ENCODE results near the gene RAB11FIP3. TPM values are rescaled to one million over a fixed set of nuclear protein-coding genes. Genes with fewer than 3 reads are reported as not detected.
"Not testable (repeated sequence)": the region's sequence is repeated elsewhere in the genome, so short reads cannot be mapped to it uniquely, and the experiment has no call there.

The RAB11FIP3 gene
- polyA plus RNA-seq, 4 donors: 72.9 to 144 (median 109) TPM

- DNase-seq (ENCODE audit: low read depth in 4 of 4, low spot score in 2 of 4): no peak
Measured at GRCh38 chr16:457732-458400, 32.4 kb downstream of the RAB11FIP3 start.

GRCh38 chr16:459761-460160 is 34.3 kb downstream of the RAB11FIP3 start:
- DNase-seq (ENCODE audit: low read depth in 4 of 4, low spot score in 2 of 4): no peak

- DNase-seq (ENCODE audit: low read depth in 4 of 4, low spot score in 2 of 4): no peak
Measured at GRCh38 chr16:460787-461186, 35.3 kb downstream of the RAB11FIP3 start.

- DNase-seq (ENCODE audit: low read depth in 4 of 4, low spot score in 2 of 4): no peak
Measured at GRCh38 chr16:463071-463470, 37.6 kb downstream of the RAB11FIP3 start.

GRCh38 chr16:466651-467050 is 41.2 kb downstream of the RAB11FIP3 start:
- DNase-seq (ENCODE audit: low read depth in 4 of 4, low spot score in 2 of 4): no peak

- DNase-seq (ENCODE audit: low read depth in 4 of 4, low spot score in 2 of 4): not testable (repeated sequence)
Measured at GRCh38 chr16:467249-467871, 41.9 kb downstream of the RAB11FIP3 start.

- no peak for DNase-seq (ENCODE audit: low read depth in 4 of 4, low spot score in 2 of 4)
Measured at GRCh38 chr16:468068-468821, 42.8 kb downstream of the RAB11FIP3 start.

GRCh38 chr16:469459-469858 is 44.0 kb downstream of the RAB11FIP3 start:
- not testable (repeated sequence) for DNase-seq (ENCODE audit: low read depth in 4 of 4, low spot score in 2 of 4)

GRCh38 chr16:470418-470817 is 45.0 kb downstream of the RAB11FIP3 start:
- DNase-seq (ENCODE audit: low read depth in 4 of 4, low spot score in 2 of 4): no peak

GRCh38 chr16:471353-472198 is 46.1 kb downstream of the RAB11FIP3 start:
- DNase-seq (ENCODE audit: low read depth in 4 of 4, low spot score in 2 of 4): no peak

GRCh38 chr16:472199-472504 is 46.7 kb downstream of the RAB11FIP3 start:
- DNase-seq (ENCODE audit: low read depth in 4 of 4, low spot score in 2 of 4): no peak

- no peak for DNase-seq (ENCODE audit: low read depth in 4 of 4, low spot score in 2 of 4)
Measured at GRCh38 chr16:473046-474043, 47.9 kb downstream of the RAB11FIP3 start.

GRCh38 chr16:474420-475122 is 49.1 kb downstream of the RAB11FIP3 start:
- no peak for DNase-seq (ENCODE audit: low read depth in 4 of 4, low spot score in 2 of 4)

GRCh38 chr16:476039-476438 is 50.6 kb downstream of the RAB11FIP3 start:
- no peak for DNase-seq (ENCODE audit: low read depth in 4 of 4, low spot score in 2 of 4)

GRCh38 chr16:477301-478157 is 52.1 kb downstream of the RAB11FIP3 start:
- no peak for DNase-seq (ENCODE audit: low read depth in 4 of 4, low spot score in 2 of 4)

GRCh38 chr16:478287-478686 is 52.8 kb downstream of the RAB11FIP3 start:
- not testable (repeated sequence) for DNase-seq (ENCODE audit: low read depth in 4 of 4, low spot score in 2 of 4)

- no peak for DNase-seq (ENCODE audit: low read depth in 4 of 4, low spot score in 2 of 4)
Measured at GRCh38 chr16:482468-483185, 57.2 kb downstream of the RAB11FIP3 start.

Measured in left renal cortex interstitium (tissue), 4 donors.